ENCODE results near the gene NXNL1.

DNA sequence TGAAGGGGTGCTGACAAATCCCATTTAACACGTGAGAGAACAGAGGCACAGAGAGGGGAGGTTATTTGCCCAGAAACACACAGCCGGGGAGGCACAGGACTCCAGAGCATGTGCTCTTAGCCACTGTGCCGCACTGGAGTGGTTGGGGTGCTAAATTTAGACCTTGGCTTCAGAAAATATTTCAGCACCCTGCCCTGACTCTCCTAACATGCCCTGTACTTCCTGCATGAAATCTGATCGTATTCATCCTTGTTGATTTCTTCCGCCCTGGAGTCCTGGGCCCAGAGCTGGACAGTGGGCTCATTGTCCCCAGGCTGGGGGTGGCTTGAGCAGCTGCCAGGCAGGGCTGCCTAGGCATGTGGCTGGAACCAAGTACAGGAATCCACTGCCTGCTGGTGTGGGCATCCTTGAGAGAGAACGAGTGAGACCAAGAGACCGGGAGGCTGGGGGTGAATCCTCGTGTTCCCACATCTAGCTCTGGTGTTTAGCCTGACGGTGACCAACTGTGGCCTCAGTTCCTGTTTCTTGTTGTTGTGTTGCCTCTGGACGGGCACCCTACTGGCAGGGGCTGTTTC, 14.9 kb upstream of the NXNL1 start:
- TF ChIP-seq REST (IDR thresholded peaks at IDR 0.05; ENCODE audit: insufficient read depth in 1 of 2, low read depth in 2 of 2, low read length in 1 of 2) = no peak
- TF ChIP-seq CTCF (IDR thresholded peaks at IDR 0.05) = no peak
- TF ChIP-seq SIN3A (IDR thresholded peaks at IDR 0.05; ENCODE audit: borderline replicate concordance, insufficient read depth, low read depth, low read length) = no peak
- TF ChIP-seq TCF7L2 (IDR thresholded peaks at IDR 0.05; ENCODE audit: low read depth, low read length) = no peak
- TF ChIP-seq POLR2AphosphoS5 (IDR thresholded peaks at IDR 0.05; ENCODE audit: low read depth, low read length) = no peak

Measured in Panc1 (cell line).